ENCODE measurements around the gene ECE1.
"Not testable (repeated sequence)": the region's sequence is repeated elsewhere in the genome, so short reads cannot be mapped to it uniquely, and the experiment has no call there.

The ECE1 gene

DNA sequence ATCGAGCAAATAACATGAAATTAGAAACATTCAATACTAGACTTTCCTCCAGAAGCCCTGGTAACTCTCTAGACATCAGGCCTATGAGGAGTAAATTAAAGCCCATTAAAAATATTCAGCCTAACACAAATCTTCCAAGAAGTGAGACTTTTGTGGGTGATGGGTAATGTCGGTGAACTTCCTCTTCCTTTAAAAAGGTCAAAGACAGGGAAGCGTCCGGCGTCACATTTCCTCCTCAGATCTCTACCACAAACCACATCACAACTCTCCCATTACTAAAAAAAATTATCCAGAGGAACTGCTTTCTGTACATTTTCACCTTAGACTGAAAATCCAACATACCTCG lies 115.0 kb downstream of the ECE1 start:
- peak; percentile 50 for DNase-seq

DNA sequence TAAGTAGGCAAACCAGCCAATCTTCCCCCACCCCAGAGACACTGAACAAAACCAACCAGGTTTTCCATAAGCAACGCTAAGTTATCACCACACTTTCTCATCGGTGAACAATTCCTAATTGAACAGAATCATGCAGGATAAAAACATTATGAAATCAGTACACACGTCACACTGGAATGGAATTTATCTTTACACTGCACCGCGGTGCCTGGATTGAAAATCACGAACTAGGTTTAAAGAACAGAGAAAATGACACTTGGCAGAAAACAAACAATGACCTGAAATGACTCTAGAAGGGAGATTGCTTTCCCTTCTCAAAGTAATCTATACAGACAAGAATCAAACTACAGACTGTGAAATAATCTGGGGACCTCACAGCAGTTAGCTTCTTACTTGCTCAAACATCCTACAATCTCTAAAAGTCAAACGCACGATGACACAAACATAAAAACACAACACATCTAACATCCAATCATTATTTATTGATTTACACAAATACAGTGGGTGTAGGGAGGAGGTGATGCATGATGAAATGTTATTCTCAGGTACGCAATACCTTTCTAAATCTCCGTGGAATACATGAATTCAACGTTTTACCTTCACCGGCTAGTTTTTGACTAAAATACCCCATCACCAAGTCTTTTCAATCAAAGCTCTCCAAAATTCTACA lies 115.5 kb downstream of the ECE1 start:
- no peak for DNase-seq

DNA sequence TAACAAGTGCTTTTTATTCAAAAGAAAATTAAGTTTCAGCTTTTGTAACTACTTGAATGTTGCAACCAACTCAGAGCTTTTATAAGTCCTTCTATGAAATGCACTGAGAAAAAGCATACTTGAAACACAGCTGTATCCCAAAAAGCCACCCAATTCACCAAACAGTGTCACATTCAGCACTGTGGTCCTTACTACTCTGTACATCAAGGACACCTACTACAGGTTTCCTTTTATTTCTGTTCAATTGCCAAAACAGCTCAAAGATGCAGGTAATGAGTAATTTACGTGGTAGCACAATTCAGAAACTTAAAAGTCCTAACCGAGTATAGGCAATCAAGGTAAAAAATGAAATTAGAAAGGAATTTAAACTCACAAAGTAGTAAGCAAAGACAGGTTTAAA lies 116.0 kb downstream of the ECE1 start:
- no peak for DNase-seq

DNA sequence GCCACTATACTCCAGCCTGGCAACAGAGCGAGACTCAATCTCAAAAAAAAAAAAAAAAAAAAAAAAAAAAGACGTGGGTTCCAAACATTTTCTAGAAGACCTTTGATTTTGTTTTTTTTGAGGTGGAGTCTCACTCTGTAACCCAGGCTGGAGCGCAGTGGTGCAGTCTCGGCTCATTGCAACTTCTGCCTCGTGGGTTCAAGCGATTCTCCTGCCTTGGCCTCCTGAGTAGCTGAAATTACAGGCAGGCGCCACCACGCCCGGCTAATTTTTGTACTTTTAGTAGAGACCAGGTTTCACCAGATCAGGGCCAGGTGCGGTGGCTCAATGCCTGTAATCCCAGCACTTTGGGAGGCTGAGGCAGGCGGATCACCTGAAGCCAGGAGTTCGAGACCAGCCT lies 117.2 kb downstream of the ECE1 start:
- DNase-seq: not testable (repeated sequence)

DNA sequence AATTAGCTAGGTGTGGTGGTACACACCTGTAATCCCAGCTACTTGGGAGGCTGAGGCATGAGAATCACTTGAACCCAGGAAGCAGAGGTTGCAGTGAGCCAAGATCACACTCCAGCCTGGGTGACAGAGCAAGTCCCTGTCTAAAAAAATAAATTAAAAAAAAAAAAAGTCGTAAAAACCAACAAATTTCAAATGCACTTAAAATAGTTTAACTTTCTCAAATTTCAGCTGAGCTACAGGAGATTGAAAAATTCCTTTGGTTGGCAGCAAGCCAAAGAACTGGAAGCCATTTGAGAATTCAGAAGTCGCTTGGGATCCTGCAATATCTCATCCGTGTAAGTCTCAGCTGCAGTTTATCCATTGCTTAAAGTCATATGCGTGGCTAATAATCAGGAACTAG lies 119.4 kb downstream of the ECE1 start:
- DNase-seq: not testable (repeated sequence)

DNA sequence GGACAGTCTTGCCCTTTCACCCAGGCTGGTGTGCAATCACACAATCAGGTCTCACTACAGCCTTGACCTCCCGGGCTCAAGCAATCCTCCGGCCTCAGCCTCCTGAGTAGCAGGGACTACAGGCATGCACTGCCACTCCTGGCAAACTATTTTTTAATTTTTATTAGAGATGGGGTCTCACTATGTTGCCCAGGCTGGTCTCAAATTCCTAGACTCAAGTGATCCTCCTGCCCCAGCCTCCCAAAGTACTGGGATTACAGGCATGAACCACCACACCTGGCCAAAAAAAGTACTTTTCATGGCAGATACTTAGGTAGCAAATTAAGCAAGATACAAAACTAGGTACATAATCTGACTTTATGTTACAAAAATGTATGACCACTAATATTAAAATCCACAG lies 121.8 kb downstream of the ECE1 start:
- DNase-seq: no peak
